ENCODE results near the gene SUGP2.

GRCh38 chr19:18966307-18966706 is 67.0 kb downstream of the SUGP2 start:
- no peak for TF ChIP-seq CTCF (IDR thresholded peaks at IDR 0.05; ENCODE audit: borderline replicate concordance, extremely low read depth, low read length, poor library complexity, severe bottlenecking)
- no peak for TF ChIP-seq EZH2 (IDR thresholded peaks at IDR 0.05; ENCODE audit: borderline replicate concordance, low read depth, low read length, severe bottlenecking)

All from DND-41 (cell line).